BLaER1 (cell line): ENCODE data around the gene GSN.

Source experiments
- H3K27ac ChIP-seq: shearing (Covaris generic); formaldehyde crosslinking; 2 replicates; pipeline ENCODE4 v1.8.1; 2022
- H3K27me3 ChIP-seq: shearing (Covaris generic); formaldehyde crosslinking; 2 replicates; pipeline ENCODE4 v1.8.1; 2022
- H3K36me3 ChIP-seq: shearing (Covaris generic); formaldehyde crosslinking; 2 replicates; pipeline ENCODE4 v1.8.1; 2022
- H3K4me1 ChIP-seq: shearing (Covaris generic); formaldehyde crosslinking; 2 replicates; pipeline ENCODE4 v1.8.1; 2022
- H3K4me2 ChIP-seq: shearing (Covaris generic); formaldehyde crosslinking; 2 replicates; pipeline ENCODE4 v1.8.1; 2022
- H3K4me3 ChIP-seq: shearing (Covaris generic); formaldehyde crosslinking; 2 replicates; pipeline ENCODE4 v1.8.1; 2022
- H3K9ac ChIP-seq: shearing (Covaris generic); formaldehyde crosslinking; 2 replicates; pipeline ENCODE4 v1.8.1; 2022
- H3K9me3 ChIP-seq: shearing (Covaris generic); formaldehyde crosslinking; 2 replicates; pipeline ENCODE4 v1.8.1; 2022
- H4K20me1 ChIP-seq: shearing (Covaris generic); formaldehyde crosslinking; 2 replicates; pipeline ENCODE4 v1.8.1; 2022
- Cebpa-rat ChIP-seq: shearing (Covaris generic); IDR thresholded peaks from 2 replicates; pipeline ENCODE4 v1.8.1; 2022

Gene GSN

GRCh38 chr9:121242219-121242958, 25.6 kb upstream of the GSN start:
- Histone ChIP-seq H3K36me3 (no peaks in the 10 kb centered on the region), H3K4me1 (peaks cover 2% of the 10 kb centered on the region; the same call in 1 of the 2 replicates), H3K27me3 (no peaks in the 10 kb centered on the region), H3K9ac (no peak overlapping the region), H3K4me2 (no peak overlapping the region), H4K20me1 (no peaks in the 10 kb centered on the region), H3K9me3 (peaks cover 12% of the 10 kb centered on the region; the same call in 1 of the 2 replicates), H3K27ac (no peak overlapping the region), H3K4me3 (no peak overlapping the region)
- TF ChIP-seq Cebpa-rat = no peak

- TF ChIP-seq Cebpa-rat = no peak
- H3K36me3 ChIP-seq = no peaks in the 10 kb centered on the region
- H3K4me2 ChIP-seq = no peak overlapping the region
- H3K27ac ChIP-seq = no peak overlapping the region
- H3K27me3 ChIP-seq = no peaks in the 10 kb centered on the region
- no peak overlapping the region for H3K9ac ChIP-seq
- H3K9me3 ChIP-seq = peaks cover 12% of the 10 kb centered on the region; the same call in 1 of the 2 replicates
- no peak overlapping the region for H3K4me3 ChIP-seq
- H3K4me1 ChIP-seq = no peaks in the 10 kb centered on the region
- H4K20me1 ChIP-seq = no peaks in the 10 kb centered on the region
These were observed 25.0 kb upstream of the GSN start for GRCh38 chr9:121242959-121243346.

GRCh38 chr9:121246821-121247561, 21.0 kb upstream of the GSN start:
- Histone ChIP-seq H3K36me3 (no peaks in the 10 kb centered on the region), H3K27ac (no peak overlapping the region), H3K9me3 (peaks cover 12% of the 10 kb centered on the region; the same call in 1 of the 2 replicates), H3K27me3 (no peaks in the 10 kb centered on the region), H3K4me1 (no peaks in the 10 kb centered on the region; the same call in 1 of the 2 replicates), H4K20me1 (no peaks in the 10 kb centered on the region), H3K4me3 (no peak overlapping the region), H3K9ac (no peak overlapping the region), H3K4me2 (no peak overlapping the region)
- no peak for TF ChIP-seq Cebpa-rat

GRCh38 chr9:121249563-121249962, 18.4 kb upstream of the GSN start:
- Histone ChIP-seq H3K4me3 (no peak overlapping the region), H3K36me3 (no peaks in the 10 kb centered on the region), H3K4me1 (peaks cover 17% of the 10 kb centered on the region), H4K20me1 (no peaks in the 10 kb centered on the region), H3K27me3 (no peaks in the 10 kb centered on the region), H3K9ac (no peak overlapping the region), H3K4me2 (no peak overlapping the region), H3K9me3 (peaks cover 5% of the 10 kb centered on the region; the same call in 1 of the 2 replicates), H3K27ac (no peak overlapping the region)
- no peak for TF ChIP-seq Cebpa-rat

GRCh38 chr9:121252104-121252851, 15.7 kb upstream of the GSN start:
- H3K4me2 ChIP-seq = no peak overlapping the region; the same call in 1 of the 2 replicates
- no peaks in the 10 kb centered on the region for H3K36me3 ChIP-seq
- H3K27ac ChIP-seq = no peak overlapping the region
- H3K9ac ChIP-seq = no peak overlapping the region
- H3K27me3 ChIP-seq = no peaks in the 10 kb centered on the region
- H3K4me1 ChIP-seq = peaks cover 18% of the 10 kb centered on the region
- no peak overlapping the region for H3K4me3 ChIP-seq
- no peaks in the 10 kb centered on the region for H4K20me1 ChIP-seq
- H3K9me3 ChIP-seq = 0 out of 2 replicates have a peak, but pooled peaks cover 4% of the 10 kb centered on the region
- TF ChIP-seq Cebpa-rat = no peak

- Histone ChIP-seq H3K4me1 (peaks cover 27% of the 10 kb centered on the region), H3K27me3 (no peaks in the 10 kb centered on the region), H4K20me1 (no peaks in the 10 kb centered on the region), H3K4me2 (peak overlapping the region; percentile 56), H3K36me3 (no peaks in the 10 kb centered on the region), H3K9ac (no peak overlapping the region), H3K9me3 (0 out of 2 replicates have a peak, but pooled peaks cover 4% of the 10 kb centered on the region), H3K4me3 (no peak overlapping the region), H3K27ac (no peak overlapping the region)
- TF ChIP-seq Cebpa-rat = no peak
These were observed 14.8 kb upstream of the GSN start for GRCh38 chr9:121253162-121253561.

GRCh38 chr9:121253821-121254501, 14.0 kb upstream of the GSN start:
- TF ChIP-seq Cebpa-rat = no peak
- no peak overlapping the region for H3K9ac ChIP-seq
- no peaks in the 10 kb centered on the region for H4K20me1 ChIP-seq
- no peaks in the 10 kb centered on the region for H3K27me3 ChIP-seq
- H3K36me3 ChIP-seq = no peaks in the 10 kb centered on the region
- H3K27ac ChIP-seq = no peak overlapping the region
- no peak overlapping the region for H3K4me3 ChIP-seq
- H3K9me3 ChIP-seq = 0 out of 2 replicates have a peak, but pooled peaks cover 4% of the 10 kb centered on the region
- H3K4me2 ChIP-seq = peak overlapping the region; percentile 56
- peaks cover 34% of the 10 kb centered on the region for H3K4me1 ChIP-seq

GRCh38 chr9:121259498-121259897, 8.5 kb upstream of the GSN start:
- peaks cover 48% of the 10 kb centered on the region for H3K4me1 ChIP-seq
- H3K4me2 ChIP-seq = peak overlapping the region; percentile 37
- H3K27ac ChIP-seq = no peak overlapping the region

GRCh38 chr9:121259935-121260334, 8.0 kb upstream of the GSN start:
- H4K20me1 ChIP-seq = no peaks in the 10 kb centered on the region
- peak overlapping the region; percentile 74; the same call in 1 of the 2 replicates for H3K4me2 ChIP-seq
- no peak overlapping the region for H3K27ac ChIP-seq

More at GRCh38 chr9:121259498-121259897, 8.5 kb upstream of the GSN start:
- Histone ChIP-seq H3K9ac (no peak overlapping the region), H3K27me3 (no peaks in the 10 kb centered on the region), H3K9me3 (no peaks in the 10 kb centered on the region), H4K20me1 (no peaks in the 10 kb centered on the region), H3K4me3 (no peak overlapping the region), H3K36me3 (no peaks in the 10 kb centered on the region)
- no peak for TF ChIP-seq Cebpa-rat

More at GRCh38 chr9:121259935-121260334, 8.0 kb upstream of the GSN start:
- Histone ChIP-seq H3K27me3 (no peaks in the 10 kb centered on the region), H3K9ac (no peak overlapping the region), H3K9me3 (no peaks in the 10 kb centered on the region), H3K36me3 (no peaks in the 10 kb centered on the region), H3K4me3 (no peak overlapping the region), H3K4me1 (peaks cover 46% of the 10 kb centered on the region)
- TF ChIP-seq Cebpa-rat = no peak
